ENCODE measurements around the gene SATB2.

Gene SATB2

GRCh38 chr2:199223791-199224190 is 233.9 kb downstream of the SATB2 start:
- DNase-seq, result no peak

GRCh38 chr2:199220920-199221319 is 236.8 kb downstream of the SATB2 start:
- DNase-seq, result no peak

GRCh38 chr2:199219551-199219950 is 238.2 kb downstream of the SATB2 start:
- DNase-seq, result no peak

Measured in NCI-H1105 treated with DMSO at 0.1 percent for 48 hours (cell line).